GM21619 (cell line): ENCODE results near the gene RASAL2.
"Not testable (repeated sequence)": the region's sequence is repeated elsewhere in the genome, so short reads cannot be mapped to it uniquely, and the experiment has no call there.

ENCODE experiments used
- ATAC-seq: cut with Tn5 transposase; IDR thresholded peaks from one replicate; pipeline ENCODE4 v1.9.1; 2021; ENCODE audit not compliant: unreplicated experiment

The RASAL2 gene

DNA sequence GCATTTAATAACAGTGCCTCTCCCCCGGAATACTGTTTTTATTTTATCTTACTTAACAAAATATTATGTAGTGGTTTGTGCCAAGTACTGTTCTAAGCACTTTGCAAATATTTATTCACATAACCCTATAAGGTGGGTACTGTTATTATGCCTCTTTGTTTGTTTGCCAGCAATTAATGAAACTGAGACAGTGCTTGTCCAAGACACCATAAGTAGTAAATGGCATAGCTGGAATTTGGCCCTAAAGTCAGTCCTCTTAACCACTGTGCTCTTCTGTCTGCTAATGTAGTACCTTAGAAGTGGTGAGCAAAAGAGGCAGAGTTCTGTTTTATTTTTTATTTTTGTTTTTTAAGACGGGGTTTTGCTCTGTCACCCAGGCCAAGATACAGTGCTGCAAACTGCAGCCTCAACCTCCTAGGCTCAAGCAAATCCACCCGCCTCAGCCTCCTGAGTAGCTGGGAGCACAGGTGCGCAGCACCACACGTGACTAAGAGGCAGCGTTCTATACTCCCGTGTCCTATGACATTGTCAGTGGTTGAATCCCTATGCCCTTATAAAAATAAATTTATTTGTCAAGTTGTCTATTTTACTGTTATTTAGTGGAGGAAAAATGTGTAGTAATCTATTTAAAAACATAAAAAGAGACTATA is 237.1 kb downstream of the RASAL2 start:
- no peak for ATAC-seq

DNA sequence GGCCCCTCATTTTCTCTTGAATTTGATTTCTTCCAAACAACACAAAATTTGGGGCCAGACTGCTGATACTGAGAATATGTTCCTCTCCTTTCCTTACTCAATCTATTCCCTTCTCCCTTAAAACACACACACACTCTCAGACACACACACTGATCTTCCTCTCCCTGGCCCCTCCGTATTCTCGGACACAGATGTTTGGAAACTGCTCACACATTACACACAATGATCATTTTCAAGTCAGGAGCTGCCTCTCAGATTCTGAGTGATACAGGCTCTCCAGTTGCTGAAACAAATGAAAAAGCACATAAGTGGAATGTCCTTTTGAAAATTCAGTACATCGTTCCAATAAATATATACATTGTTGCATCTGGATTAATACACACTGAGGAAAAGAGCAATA is 241.5 kb downstream of the RASAL2 start:
- ATAC-seq = no peak

DNA sequence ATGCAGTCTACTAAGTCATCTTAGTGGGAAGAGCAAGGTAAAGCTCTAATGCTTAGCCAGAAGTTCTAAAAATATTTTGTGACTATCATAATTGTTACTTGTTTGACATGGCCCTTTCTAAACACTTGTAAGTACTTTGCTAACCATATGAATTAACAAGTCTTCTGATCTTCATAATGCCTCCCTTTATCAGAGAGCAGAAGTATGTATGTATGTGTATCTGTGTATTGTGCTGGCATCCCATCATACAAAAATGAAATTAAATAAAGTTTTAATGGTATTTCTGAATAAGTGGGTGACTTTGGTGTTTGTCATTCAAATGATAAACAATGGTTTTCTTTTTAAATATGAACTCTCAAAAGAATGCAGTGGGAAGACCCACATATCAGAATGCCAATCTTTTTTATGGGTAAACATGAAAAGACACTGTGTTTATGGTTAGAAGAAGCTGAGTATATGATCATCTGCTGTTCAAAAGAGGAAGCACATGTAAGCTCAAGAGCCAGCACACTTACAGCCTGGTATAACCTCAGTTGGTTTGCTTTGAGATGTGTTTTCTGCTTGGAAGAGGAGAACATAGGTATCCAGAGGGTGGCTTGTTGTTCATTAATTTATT is 243.3 kb downstream of the RASAL2 start:
- ATAC-seq = no peak

DNA sequence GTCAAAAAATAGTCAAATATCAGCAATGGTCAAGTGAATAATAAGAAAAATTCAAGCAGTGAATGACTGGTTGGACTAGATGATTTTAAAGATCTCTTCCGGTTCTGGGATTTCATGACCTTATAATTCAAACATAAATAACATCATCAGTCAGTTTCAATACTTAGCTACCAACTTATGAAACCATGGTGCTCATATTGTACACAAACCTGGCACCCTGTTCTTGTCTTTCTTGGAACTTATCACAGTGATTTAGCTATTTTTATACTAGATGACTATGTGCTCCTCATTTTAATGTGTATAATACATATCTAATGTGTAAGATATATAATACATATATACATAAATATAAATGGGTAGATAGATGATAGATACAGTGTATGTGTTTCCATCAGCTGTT is 245.9 kb downstream of the RASAL2 start:
- ATAC-seq = no peak

GRCh38 chr1:178341261-178341956 is 247.5 kb downstream of the RASAL2 start:
- no peak for ATAC-seq

DNA sequence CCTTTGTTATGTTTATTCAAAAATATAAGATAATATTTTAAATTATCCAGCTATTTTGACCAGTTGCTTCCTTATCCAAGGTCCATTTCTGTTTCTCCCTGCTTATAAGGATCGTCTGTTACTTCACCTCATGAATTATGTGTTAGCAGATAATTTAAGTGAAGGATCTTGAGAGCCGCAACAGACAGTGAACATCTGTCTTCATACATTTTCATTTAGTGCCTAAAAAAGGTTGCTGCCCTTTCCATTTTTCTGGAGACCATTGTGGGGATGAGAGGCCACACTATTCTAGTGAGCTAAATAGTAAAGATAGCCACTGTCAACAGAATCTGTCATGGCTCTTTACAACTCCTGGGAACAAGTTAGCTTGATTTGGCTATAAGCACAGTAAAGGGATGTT is 248.8 kb downstream of the RASAL2 start:
- no peak for ATAC-seq

DNA sequence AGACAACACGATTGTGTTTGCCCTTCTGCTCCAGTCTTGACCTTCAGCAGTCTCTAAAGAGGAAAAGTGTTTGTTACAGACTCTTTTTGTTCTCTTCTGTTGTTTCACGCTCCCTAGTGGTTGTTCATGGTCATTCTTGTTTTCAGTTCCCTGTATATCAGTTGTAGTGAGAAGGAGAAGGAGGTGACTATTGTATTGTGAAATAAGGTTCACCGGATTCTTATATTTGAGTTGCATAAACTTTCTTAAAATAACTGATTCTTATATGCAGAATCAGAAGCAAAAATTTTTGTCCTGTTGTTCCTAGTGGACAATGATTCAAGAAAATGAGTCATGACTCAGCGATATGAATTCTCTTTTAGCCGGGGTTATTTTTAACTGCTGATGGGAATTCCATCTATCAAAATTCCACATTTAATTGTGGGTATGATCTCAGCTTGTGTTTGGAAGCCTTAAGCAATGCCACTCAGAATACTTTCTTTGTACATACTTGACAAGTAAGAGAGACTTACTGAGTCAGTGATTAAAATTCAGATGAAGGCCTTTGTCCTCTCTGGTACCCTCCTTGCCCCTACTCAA is 250.7 kb downstream of the RASAL2 start:
- peak; percentile 71 for ATAC-seq

DNA sequence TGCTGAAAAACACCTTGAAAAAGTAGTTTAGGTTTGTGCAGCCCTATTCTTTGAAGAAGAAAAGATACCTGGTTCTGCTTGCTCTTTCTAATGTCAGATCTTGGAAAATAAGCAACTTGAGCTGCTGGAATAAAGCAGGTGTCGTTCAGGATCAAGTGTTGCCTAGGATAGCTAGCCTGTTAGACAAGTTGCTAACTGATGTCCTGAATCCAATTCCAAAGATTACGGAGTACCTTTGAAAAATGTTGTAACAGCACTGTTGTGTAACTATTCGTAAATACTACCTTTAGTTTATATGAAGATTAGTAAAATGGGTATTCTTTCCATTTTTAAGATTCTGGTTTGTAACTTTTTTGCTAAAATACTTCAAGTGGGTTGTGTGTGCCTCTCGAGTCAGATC is 251.3 kb downstream of the RASAL2 start:
- no peak for ATAC-seq

DNA sequence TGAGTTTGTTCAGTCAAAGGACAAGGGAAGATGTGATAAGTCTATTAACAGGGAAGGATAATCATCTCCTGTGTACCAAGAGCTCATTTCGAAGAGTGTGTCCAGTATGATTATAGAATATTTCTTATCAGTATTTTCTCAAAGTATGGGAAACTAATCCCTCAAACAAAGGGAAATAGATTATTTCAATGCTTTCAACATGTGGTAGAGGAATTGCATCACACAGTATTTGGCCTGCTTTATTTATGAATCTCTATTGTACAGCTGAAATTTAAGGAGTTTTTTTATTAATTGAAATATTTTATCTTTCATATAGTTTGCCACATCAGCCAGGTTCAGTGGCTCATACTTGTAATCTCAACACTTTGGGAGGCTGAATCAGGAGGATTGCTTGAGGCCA is 251.9 kb downstream of the RASAL2 start:
- ATAC-seq = no peak

DNA sequence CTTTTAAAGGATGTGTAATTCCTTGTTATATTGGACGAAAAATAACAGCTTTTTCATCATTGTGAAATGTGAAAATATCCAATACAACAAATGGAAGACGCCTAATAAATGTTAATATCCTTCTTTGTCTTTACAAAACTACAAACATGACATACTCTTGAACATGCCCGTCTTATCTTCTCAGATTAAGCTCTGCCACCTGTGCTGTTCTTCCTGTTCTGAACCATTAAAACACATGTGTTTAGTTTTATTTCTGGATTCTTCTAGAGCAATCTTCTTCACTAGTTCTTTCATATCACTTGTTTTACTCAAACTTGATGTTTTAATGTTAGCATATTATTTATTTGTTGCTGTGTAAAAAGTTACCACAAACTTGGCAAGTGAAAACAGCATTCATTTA is 255.9 kb downstream of the RASAL2 start:
- ATAC-seq = no peak

DNA sequence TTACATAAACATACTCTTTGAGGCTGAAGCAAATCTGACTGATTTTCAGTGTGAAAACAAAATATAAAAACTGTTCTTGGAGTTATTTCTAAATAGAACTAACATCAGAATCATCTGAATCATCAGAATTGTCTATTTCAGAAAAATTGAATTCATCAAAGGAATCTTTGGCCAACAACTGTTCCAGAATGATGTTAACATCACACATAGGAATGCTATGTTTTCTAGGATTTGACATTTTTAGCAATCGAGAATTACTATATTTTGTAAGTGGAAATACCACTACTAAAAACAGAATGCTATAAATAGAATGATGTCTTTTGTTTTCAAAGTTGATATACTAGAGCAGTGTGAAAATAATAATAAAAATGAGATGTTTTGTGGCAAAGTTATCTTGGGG is 258.0 kb downstream of the RASAL2 start:
- not testable (repeated sequence) for ATAC-seq

DNA sequence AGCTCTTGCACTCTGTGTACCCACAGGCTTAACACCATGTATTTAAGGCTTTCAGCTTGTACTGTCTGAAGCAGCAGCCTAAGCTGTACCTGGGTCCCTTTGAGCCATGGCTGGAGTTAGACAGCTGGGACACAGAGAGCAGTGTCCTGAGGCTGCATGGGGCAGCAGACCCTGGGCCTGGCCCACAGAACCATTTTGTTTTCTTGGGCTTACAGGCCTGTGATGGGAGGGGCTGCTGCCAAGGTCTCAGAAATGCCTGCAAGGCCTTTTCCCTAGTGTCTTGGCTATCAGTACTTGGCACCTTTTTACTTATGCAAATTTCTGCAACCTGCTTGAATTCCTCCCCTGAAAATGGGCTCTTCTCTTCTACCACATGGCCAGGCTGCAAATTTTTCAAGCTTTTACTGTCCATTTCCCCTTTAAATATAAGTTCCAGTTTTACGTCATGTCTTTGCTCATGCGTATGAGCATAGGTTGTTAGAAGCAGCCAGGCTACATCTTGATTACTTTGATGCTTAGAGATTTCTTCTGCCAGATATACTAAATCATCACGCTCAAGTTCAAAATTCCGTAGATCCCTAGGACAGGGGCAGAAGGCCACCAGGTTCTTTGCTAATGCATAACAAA is 259.0 kb downstream of the RASAL2 start:
- no peak for ATAC-seq

GRCh38 chr1:178353524-178353923 is 259.6 kb downstream of the RASAL2 start:
- ATAC-seq = no peak

DNA sequence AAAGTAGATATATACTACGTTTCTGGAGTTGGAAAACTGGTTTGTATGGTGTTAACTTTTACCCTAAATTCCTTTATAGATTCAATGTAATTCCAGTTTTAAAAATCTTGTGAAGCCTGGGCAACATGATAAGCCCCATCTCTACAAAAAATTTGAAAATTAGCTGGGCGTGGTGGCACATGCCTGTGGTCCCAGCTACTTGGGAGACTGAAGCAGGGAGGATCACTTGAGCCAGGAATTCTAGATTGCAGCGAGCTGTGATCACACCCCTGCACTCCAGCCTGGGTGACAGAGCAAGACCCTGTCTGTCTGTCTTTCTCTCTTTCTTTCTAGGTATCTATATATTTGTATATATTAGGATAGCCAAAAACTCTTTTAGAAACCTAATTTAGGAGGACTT is 260.9 kb downstream of the RASAL2 start:
- ATAC-seq = no peak

- ATAC-seq = no peak
Measured at GRCh38 chr1:178356299-178356698, 262.4 kb downstream of the RASAL2 start.

DNA sequence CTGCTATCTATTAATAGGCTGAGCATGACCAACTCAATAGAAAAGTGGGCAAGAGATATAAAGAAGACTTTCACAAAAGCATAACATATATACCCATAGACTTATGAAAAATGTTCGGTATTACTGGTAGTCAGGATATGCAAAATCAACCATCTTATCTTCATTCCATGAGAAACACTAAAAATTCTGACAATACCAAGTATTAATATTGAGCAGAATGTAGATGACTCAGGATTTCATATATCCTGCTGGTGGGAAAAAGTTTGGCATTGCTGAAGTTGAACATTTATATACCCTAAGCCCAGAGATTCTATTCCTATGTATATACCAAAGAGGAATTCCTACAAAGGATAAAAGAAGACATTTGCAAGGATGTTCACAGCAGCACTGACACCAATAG is 264.6 kb downstream of the RASAL2 start:
- no peak for ATAC-seq

DNA sequence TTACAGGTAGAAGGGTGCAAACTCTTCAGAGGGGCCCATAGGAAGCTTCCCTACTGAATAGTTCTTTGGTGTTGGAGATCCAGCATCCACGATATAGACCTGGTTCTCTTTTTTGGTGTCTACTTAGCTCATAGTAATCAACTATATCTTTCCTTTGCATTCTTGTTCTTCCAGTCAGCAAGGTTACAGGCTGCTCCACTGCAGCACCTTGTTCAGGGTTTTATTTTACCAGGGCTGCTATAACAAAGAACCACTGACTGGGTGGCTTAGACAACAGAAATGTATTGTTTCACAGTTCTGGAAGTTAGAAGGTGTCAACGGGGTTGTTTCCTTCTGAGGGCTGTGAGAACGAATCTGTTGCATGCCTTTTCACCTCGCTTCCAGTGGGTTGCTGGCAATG is 266.5 kb downstream of the RASAL2 start:
- ATAC-seq = no peak

GRCh38 chr1:178361847-178362246 is 267.9 kb downstream of the RASAL2 start:
- no peak for ATAC-seq

DNA sequence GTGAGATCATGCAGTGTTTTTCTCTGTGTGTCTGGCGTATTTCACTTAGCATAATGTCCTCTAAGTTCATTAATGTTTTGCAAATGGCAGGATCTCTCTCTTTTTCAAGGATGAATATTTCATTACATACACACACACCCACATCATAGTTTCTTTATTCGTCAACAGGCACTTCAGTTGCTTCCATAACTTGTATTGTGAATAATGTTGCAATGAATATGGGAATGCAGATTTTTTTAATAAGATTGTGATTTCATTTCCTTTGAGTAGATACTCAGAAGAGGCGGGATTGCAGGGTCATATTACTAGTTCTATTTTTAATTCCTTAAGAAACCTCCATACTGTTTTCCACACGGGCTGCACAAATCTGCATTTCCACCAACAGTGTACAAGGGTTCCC is 268.8 kb downstream of the RASAL2 start:
- no peak for ATAC-seq

DNA sequence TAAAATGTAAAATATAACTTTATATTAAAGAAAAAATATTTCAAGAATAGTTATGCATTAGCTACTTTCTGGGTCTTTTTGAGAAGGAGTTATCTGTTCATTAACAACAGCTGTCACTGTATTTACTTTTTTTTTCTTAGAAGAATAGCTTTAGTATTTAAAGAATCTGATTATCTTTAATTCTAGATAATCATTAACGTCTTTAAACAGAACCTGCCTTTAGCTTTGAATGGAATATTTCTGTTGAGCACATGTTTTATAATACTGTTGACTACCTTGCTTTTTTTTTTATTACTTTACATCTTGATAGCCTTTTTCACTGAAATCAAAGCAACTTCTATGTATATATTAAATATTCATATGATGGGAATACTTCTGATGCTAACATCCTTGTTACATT is 270.9 kb downstream of the RASAL2 start:
- ATAC-seq = no peak

DNA sequence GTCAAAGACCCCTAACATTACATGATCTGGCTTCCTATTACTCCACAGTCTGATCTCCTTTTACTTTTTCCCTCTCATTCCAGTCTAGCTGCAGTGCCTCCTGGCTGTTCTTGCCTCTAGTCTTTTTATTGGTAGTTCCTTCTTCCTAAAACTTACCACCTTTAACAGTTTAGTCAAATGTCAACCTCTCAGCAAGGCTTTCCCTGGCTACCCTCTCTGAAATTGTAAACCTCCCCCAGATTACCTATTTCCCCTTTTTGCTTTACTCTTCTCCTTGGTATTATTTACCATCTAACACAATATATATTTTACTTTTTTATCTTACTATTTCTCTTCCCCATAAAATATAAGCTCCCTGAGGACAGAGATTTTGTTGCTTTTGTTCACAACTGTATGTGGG is 273.2 kb downstream of the RASAL2 start:
- ATAC-seq = no peak

- ATAC-seq = no peak
Measured at GRCh38 chr1:178368208-178368607, 274.3 kb downstream of the RASAL2 start.
